ENCODE measurements around the gene ZNF385A. TPM values are rescaled to one million over a fixed set of nuclear protein-coding genes. Genes with fewer than 3 reads are reported as not detected.

The ZNF385A gene
- total RNA-seq, 1 experiment from 2014 or later, result 5.7 TPM

GRCh38 chr12:54374562-54375258 is 9.8 kb downstream of the ZNF385A start:
- Histone ChIP-seq H3K56ac (ENCODE audit: insufficient read length, low read depth, low read length) (no peak overlapping the region), H2BK5ac (ENCODE audit: insufficient read length, low read length) (no peak overlapping the region), H3K4me2 (ENCODE audit: insufficient read depth, insufficient read length, low read length) (no peak overlapping the region), H3K27me3 (ENCODE audit: insufficient read depth, low read length) (no peaks in the 10 kb centered on the region; the same call in 1 of the 2 replicates), H4K5ac (ENCODE audit: insufficient read length, low read depth, low read length) (no peak overlapping the region), H3K23me2 (ENCODE audit: insufficient read length, low read depth, low read length, poor library complexity, severe bottlenecking) (peaks cover 5% of the 10 kb centered on the region), H3K4ac (ENCODE audit: low read depth, low read length) (no peak overlapping the region), H3K9ac (ENCODE audit: extremely low read depth, insufficient read length, low read length) (no peak overlapping the region), H4K8ac (replicated peaks; ENCODE audit: insufficient read length, low read depth, low read length) (no peak overlapping the region), H2BK12ac (ENCODE audit: insufficient read length, low read depth, low read length) (no peak overlapping the region), H3K79me1 (ENCODE audit: insufficient read depth, low read depth, low read length, poor library complexity, severe bottlenecking) (no peaks in the 10 kb centered on the region), H3K4me1 (ENCODE audit: insufficient read depth, low read length) (no peaks in the 10 kb centered on the region), H4K20me1 (ENCODE audit: control insufficient read depth, insufficient read depth, insufficient read length) (no peaks in the 10 kb centered on the region), H3T11ph (ENCODE audit: low read length) (no peak overlapping the region), H3K18ac (ENCODE audit: insufficient read length, low read depth, low read length) (no peak overlapping the region), H2AFZ (ENCODE audit: low read length) (no peak overlapping the region), H4K91ac (ENCODE audit: insufficient read length, low read depth, low read length) (no peak overlapping the region), H3K9me3 (ENCODE audit: control insufficient read depth, low read depth, low read length) (no peaks in the 10 kb centered on the region), H2AK5ac (ENCODE audit: insufficient read length, low read length) (no peak overlapping the region), H2BK15ac (ENCODE audit: low read depth, low read length) (no peak overlapping the region), H3K27ac (ENCODE audit: insufficient read length, low read depth, low read length) (no peak overlapping the region), H3K23ac (ENCODE audit: insufficient read length, low read depth, low read length) (no peak overlapping the region), H2BK120ac (ENCODE audit: low read depth, low read length, poor library complexity, severe bottlenecking) (no peak overlapping the region), H2BK20ac (ENCODE audit: low read depth, low read length, poor library complexity, severe bottlenecking) (no peak overlapping the region), H3K14ac (ENCODE audit: insufficient read depth, low read length) (no peak overlapping the region), H3K79me2 (ENCODE audit: insufficient read depth, low read length) (no peaks in the 10 kb centered on the region)
- no peak for TF ChIP-seq CTCF (conservative IDR thresholded peaks at IDR 0.05)
- Mint-ChIP-seq H3K4me1 (peaks cover 19 to 22% of the 10 kb centered on the region in 2 experiments), H3K27me3 (ENCODE audit: low read depth) (peaks cover 41% of the 10 kb centered on the region), H3K36me3 (ENCODE audit: insufficient read depth in 1 of 3, low read depth in 3 of 3) (peaks cover 7 to 35% (median 19%) of the 10 kb centered on the region in 3 experiments; a peak in 6 of 7 replicates), H3K4me3 (no peak overlapping the region), H3K27ac (no peak overlapping the region), H3K9me3 (no peaks in the 10 kb centered on the region)
- WGBS (ENCODE audit: extremely low coverage, insufficient read length, low lambda C conversion rate), result no CpG with 5 or more reads among the region's 2 CpGs
- DNase-seq, result no peak
